ENCODE measurements around the gene LAMC3. TPM values are rescaled to one million over a fixed set of nuclear protein-coding genes. Genes with fewer than 3 reads are reported as not detected.
A peak's percentile ranks its signal among the peaks of the same experiment; 100 is the strongest.

The LAMC3 gene
- total RNA-seq, 1 experiment from 2014 or later = 0.28 TPM

GRCh38 chr9:131122158-131122557 is 113.2 kb downstream of the LAMC3 start:
- Histone ChIP-seq H3K4me3 (ENCODE audit: low read depth, low read length, poor library complexity, severe bottlenecking) (no peak overlapping the region), H3K36me3 (ENCODE audit: insufficient read depth, low read length, poor library complexity, severe bottlenecking) (no peaks in the 10 kb centered on the region), H3K27me3 (replicated peaks; ENCODE audit: insufficient read depth, low read depth, low read length, poor library complexity) (no peaks in the 10 kb centered on the region), H3K27ac (ENCODE audit: low read depth, low read length, poor library complexity, severe bottlenecking) (no peak overlapping the region), H3K9me3 (ENCODE audit: low read depth, low read length, poor library complexity, severe bottlenecking) (no peaks in the 10 kb centered on the region), H3K4me1 (ENCODE audit: insufficient read depth, low read length, poor library complexity, severe bottlenecking) (peaks cover 5% of the 10 kb centered on the region)
- TF ChIP-seq, protein P1, sequence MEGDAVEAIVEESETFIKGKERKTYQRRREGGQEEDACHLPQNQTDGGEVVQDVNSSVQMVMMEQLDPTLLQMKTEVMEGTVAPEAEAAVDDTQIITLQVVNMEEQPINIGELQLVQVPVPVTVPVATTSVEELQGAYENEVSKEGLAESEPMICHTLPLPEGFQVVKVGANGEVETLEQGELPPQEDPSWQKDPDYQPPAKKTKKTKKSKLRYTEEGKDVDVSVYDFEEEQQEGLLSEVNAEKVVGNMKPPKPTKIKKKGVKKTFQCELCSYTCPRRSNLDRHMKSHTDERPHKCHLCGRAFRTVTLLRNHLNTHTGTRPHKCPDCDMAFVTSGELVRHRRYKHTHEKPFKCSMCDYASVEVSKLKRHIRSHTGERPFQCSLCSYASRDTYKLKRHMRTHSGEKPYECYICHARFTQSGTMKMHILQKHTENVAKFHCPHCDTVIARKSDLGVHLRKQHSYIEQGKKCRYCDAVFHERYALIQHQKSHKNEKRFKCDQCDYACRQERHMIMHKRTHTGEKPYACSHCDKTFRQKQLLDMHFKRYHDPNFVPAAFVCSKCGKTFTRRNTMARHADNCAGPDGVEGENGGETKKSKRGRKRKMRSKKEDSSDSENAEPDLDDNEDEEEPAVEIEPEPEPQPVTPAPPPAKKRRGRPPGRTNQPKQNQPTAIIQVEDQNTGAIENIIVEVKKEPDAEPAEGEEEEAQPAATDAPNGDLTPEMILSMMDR (conservative IDR thresholded peaks at IDR 0.05; ENCODE audit: low read depth, low read length) = no peak
- TF ChIP-seq EZH2 (IDR thresholded peaks at IDR 0.05; ENCODE audit: borderline replicate concordance, low read depth, low read length, poor library complexity, severe bottlenecking) = no peak
- CTCF ChIA-PET = no interaction called here
- POLR2A ChIA-PET (ENCODE audit: low non-redundant PET) = no interaction called here
- DNase-seq (ENCODE audit: low spot score) = no peak
- intact Hi-C loops (cut with micrococcal nuclease; ENCODE audit: unreplicated experiment) = no loop called here
- no TSS peak for BruUV-seq (replicated peaks)

DNA sequence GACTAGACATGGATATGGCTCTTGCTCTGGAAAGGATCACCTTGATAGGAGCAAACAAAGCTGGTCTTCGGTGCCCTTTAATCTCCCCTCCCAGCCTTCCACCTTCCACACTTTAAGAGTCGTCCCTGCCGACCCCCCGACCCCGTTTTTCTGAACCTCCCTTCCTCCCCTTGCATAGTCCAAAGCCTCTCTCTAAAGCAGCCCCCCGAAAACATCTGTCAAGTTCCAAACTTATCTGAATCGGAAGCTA is 116.0 kb downstream of the LAMC3 start:
- H3K27me3 ChIP-seq (replicated peaks; ENCODE audit: insufficient read depth, low read depth, low read length, poor library complexity) = no peaks in the 10 kb centered on the region
- CTCF ChIA-PET = interaction anchor here (0.6 kb wide), 1 partner anchor 249 kb away, joined by 4 read pairs; no protein-coding TSS in a partner anchor
- H3K4me3 ChIP-seq (ENCODE audit: low read depth, low read length, poor library complexity, severe bottlenecking) = peak overlapping the region; percentile 81
- peak overlapping the region; percentile 91 for H3K27ac ChIP-seq (ENCODE audit: low read depth, low read length, poor library complexity, severe bottlenecking)
- intact Hi-C loops (cut with micrococcal nuclease; ENCODE audit: unreplicated experiment) = no loop called here
- TF ChIP-seq, protein P1 (conservative IDR thresholded peaks at IDR 0.05; ENCODE audit: low read depth, low read length) = no peak
- no peak for TF ChIP-seq EZH2 (IDR thresholded peaks at IDR 0.05; ENCODE audit: borderline replicate concordance, low read depth, low read length, poor library complexity, severe bottlenecking)
- H3K36me3 ChIP-seq (ENCODE audit: insufficient read depth, low read length, poor library complexity, severe bottlenecking) = peaks cover 27% of the 10 kb centered on the region
- peaks cover 5% of the 10 kb centered on the region for H3K4me1 ChIP-seq (ENCODE audit: insufficient read depth, low read length, poor library complexity, severe bottlenecking)
- H3K9me3 ChIP-seq (ENCODE audit: low read depth, low read length, poor library complexity, severe bottlenecking) = no peaks in the 10 kb centered on the region
- BruUV-seq (replicated peaks) = TSS peak; percentile 99
- DNase-seq (ENCODE audit: low spot score) = no peak
- POLR2A ChIA-PET (ENCODE audit: low non-redundant PET) = no interaction called here

DNA sequence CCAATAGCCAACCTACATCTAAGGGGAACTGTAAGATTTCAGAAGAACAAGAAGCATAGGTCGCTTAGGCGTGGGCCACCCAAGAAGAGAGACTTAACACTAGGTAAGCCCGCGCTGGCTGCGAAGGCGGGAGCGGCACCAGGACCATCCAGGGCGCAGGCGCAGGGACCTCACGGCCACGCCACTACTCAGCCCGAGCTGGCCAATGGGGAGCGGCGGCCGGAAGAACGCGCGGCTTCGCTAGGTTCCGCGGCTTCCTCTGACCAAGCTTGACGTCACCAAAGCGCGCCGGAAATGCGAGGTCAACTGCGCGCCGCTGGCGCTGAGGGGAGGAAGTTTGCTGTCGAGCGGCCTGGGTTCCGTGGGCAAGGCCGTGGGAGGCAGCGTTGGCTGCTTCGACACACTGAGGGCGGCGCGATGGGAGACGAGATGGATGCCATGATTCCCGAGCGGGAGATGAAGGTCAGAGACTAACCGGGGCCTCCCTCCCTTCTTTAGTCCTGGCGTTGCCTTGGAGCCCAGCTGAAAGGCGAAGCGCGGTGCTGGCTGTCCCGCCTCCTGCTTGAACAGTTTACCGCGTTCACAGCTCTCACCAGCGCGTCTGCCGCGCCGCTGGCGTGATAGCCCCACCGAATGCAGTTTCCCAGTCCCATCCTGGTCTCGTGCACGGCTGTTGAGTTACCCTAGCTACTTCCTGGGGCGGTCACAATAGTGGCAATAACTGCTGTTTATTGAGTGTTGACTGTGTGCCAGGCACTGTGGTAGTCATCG is 116.5 kb downstream of the LAMC3 start, which contains the start of gene NUP214:
Gene NUP214, plus strand, starts transcription at position 299 of the 771 bp plus-strand sequence. Its CDS starts 119 bp downstream, at position 418.
- Histone ChIP-seq H3K36me3 (ENCODE audit: insufficient read depth, low read length, poor library complexity, severe bottlenecking) (peaks cover 32% of the 10 kb centered on the region), H3K27ac (ENCODE audit: low read depth, low read length, poor library complexity, severe bottlenecking) (peak within 1 kb of the TSS; percentile 91), H3K27me3 (replicated peaks; ENCODE audit: insufficient read depth, low read depth, low read length, poor library complexity) (no peaks in the 10 kb centered on the region), H3K4me3 (ENCODE audit: low read depth, low read length, poor library complexity, severe bottlenecking) (peak within 1 kb of the TSS; percentile 81), H3K9me3 (ENCODE audit: low read depth, low read length, poor library complexity, severe bottlenecking) (no peaks in the 10 kb centered on the region), H3K4me1 (ENCODE audit: insufficient read depth, low read length, poor library complexity, severe bottlenecking) (peaks cover 5% of the 10 kb centered on the region)
- CTCF ChIA-PET = interaction anchor here (0.6 kb wide), 1 partner anchor 248 kb away, joined by 4 read pairs; no protein-coding TSS in a partner anchor
- TSS peak; percentile 40 for BruUV-seq (replicated peaks)
- DNase-seq (ENCODE audit: low spot score) = peak; percentile 99
- POLR2A ChIA-PET (ENCODE audit: low non-redundant PET) = interaction anchor here (0.6 to 0.7 kb wide), 2 partner anchors 20 to 95 kb away, joined by 3 read pairs; no protein-coding TSS in a partner anchor
- intact Hi-C loops (cut with micrococcal nuclease; ENCODE audit: unreplicated experiment) = no loop called here
- TF ChIP-seq, protein P1 (conservative IDR thresholded peaks at IDR 0.05; ENCODE audit: low read depth, low read length) = no peak
- TF ChIP-seq EZH2 (IDR thresholded peaks at IDR 0.05; ENCODE audit: borderline replicate concordance, low read depth, low read length, poor library complexity, severe bottlenecking) = no peak

Data from A673 (cell line).